HepG2 (cell line): ENCODE measurements around the gene ZBTB22. TPM values are rescaled to one million over a fixed set of nuclear protein-coding genes. Genes with fewer than 3 reads are reported as not detected.

Experiments used
- ATAC-seq: fragments of 200-7000 bp; cut with Tn5 transposase; 3 replicates; pipeline ENCODE4 v1.9.1; 2020; ENCODE audit warnings: mild to moderate bottlenecking, moderate library complexity
- BruUV-seq: library from RNA; stranded (reverse); fragments of 400-500 nt; replicated peaks from 2 replicates; lab custom pipeline; 2021; lab: Mats Ljungman, UMichigan
- CTCF ChIA-PET: fragments of 300-600 bp; formaldehyde crosslinking; extraction: SDS; loops from one replicate; lab custom pipeline; 2021; ENCODE audit warnings: low total read pairs, inconsistent platforms, low intra/inter-chr PET ratio; lab: Yijun Ruan, JAX
- POLR2A ChIA-PET: fragments of 350-600 bp; sonication (Branson Sonifier 250); formaldehyde crosslinking; loops from one replicate; lab custom pipeline; 2020; ENCODE audit warnings: antibody characterized with exemption, inconsistent platforms; lab: Yijun Ruan, JAX
- DNase-seq: peaks from one replicate; pipeline ENCODE4 v3.0.0-alpha.2; 2015; ENCODE audit warnings: low spot score
- FAIRE-seq: peaks from 3 replicates; lab custom pipeline; 2011; peaks lifted over from hg19 to GRCh38; lab: Jason Lieb, UNC
- H2AFZ ChIP-seq: one replicate; pipeline ENCODE4 v1.6.1; 2011; ENCODE audit warnings: low read length, inconsistent platforms
- H3K27ac ChIP-seq: fragments of 300-600 bp; 3 replicates; pipeline ENCODE4 v1.8.0; 2011; ENCODE audit warnings: mixed run types, mild to moderate bottlenecking, mixed read lengths, low read length, inconsistent platforms; ENCODE audit not compliant: insufficient read depth; ENCODE audit errors: extremely low read length
- H3K27me3 ChIP-seq, 2 experiments: fragments of 200-600 bp in 1 of 2; 2 replicates in 1 of 2; 3 replicates in 1 of 2; pipeline versions ENCODE4 v1.6.0 to v1.8.0; 2011; ENCODE audit warnings: low read length in 2 of 2, mild to moderate bottlenecking in 2 of 2, moderate library complexity in 2 of 2, inconsistent platforms in 1 of 2; ENCODE audit not compliant: insufficient read depth in 2 of 2, control insufficient read depth in 1 of 2
- H3K36me3 ChIP-seq, 2 experiments: fragments of 200-600 bp in 1 of 2; replicated peaks in 1 of 2; 2 replicates in 1 of 2; 3 replicates in 1 of 2; pipeline versions ENCODE4 v1.5.1 to v1.8.0; 2011; ENCODE audit warnings: low read length in 2 of 2, inconsistent platforms in 1 of 2; ENCODE audit not compliant: insufficient read depth in 2 of 2, control insufficient read depth in 1 of 2
- H3K4me1 ChIP-seq: 2 replicates; pipeline ENCODE4 v1.5.1; 2012; ENCODE audit warnings: low read length, inconsistent platforms; ENCODE audit not compliant: insufficient read depth
- H3K4me2 ChIP-seq: 2 replicates; pipeline ENCODE4 v1.6.0; 2011; ENCODE audit warnings: low read depth, low read length, inconsistent platforms
- H3K4me3 ChIP-seq, 3 experiments: fragments of 200-600 bp in 1 of 3; sonication (generic), shearing (Covaris generic) in 1 of 3; replicated peaks in 1 of 3; 2 replicates each; pipeline ENCODE4 v1.5.1; 2011 to 2016; ENCODE audit warnings: low read length in 3 of 3, inconsistent platforms in 2 of 3, low read depth in 2 of 3, mild to moderate bottlenecking in 2 of 3, control low read depth in 1 of 3, mixed read lengths in 1 of 3; ENCODE audit not compliant: insufficient read depth in 1 of 3
- H3K79me2 ChIP-seq: one replicate; pipeline ENCODE4 v1.6.1; 2011; ENCODE audit warnings: low read length, inconsistent platforms; ENCODE audit not compliant: insufficient read depth
- H3K9ac ChIP-seq: 2 replicates; pipeline ENCODE4 v1.6.0; 2011; ENCODE audit warnings: mild to moderate bottlenecking, low read depth, low read length, inconsistent platforms; ENCODE audit not compliant: insufficient read depth
- H3K9me3 ChIP-seq: 2 replicates; pipeline ENCODE4 v1.5.1; 2012; ENCODE audit warnings: mild to moderate bottlenecking, low read length
- H4K20me1 ChIP-seq: 2 replicates; pipeline ENCODE4 v1.6.0; 2011; ENCODE audit warnings: inconsistent platforms, mild to moderate bottlenecking, low read length, moderate library complexity; ENCODE audit not compliant: insufficient read depth
- CBFB ChIP-seq: sonication (generic); formaldehyde crosslinking; IDR thresholded peaks from 2 replicates; pipeline ENCODE4 v1.4.0; 2020; ENCODE audit warnings: missing genetic modification reagents
- CHCHD3 ChIP-seq: sonication (generic); formaldehyde crosslinking; IDR thresholded peaks from 2 replicates; pipeline ENCODE4 v1.8.0; 2022; ENCODE audit warnings: mild to moderate bottlenecking, missing genetic modification reagents, moderate library complexity
- EZH2 ChIP-seq: conservative IDR thresholded peaks from 2 replicates; pipeline ENCODE4 v1.6.1; 2012; ENCODE audit warnings: mild to moderate bottlenecking, low read depth, low read length, moderate library complexity
- HNF4A ChIP-seq: sonication (generic); formaldehyde crosslinking; IDR thresholded peaks from 2 replicates; pipeline ENCODE4 v1.4.0; 2020; ENCODE audit warnings: missing genetic modification reagents
- KAT8 ChIP-seq: IDR thresholded peaks from 2 replicates; pipeline ENCODE4 v1.6.1; 2016; ENCODE audit warnings: missing genetic modification reagents, missing compliant biosample characterization
- MYC ChIP-seq: sonication (generic); formaldehyde crosslinking; IDR thresholded peaks from 2 replicates; pipeline ENCODE4 v1.9.0; 2021; ENCODE audit warnings: missing genetic modification reagents, borderline replicate concordance
- ZBTB7A ChIP-seq: sonication (generic); formaldehyde crosslinking; IDR thresholded peaks from 2 replicates; pipeline ENCODE4 v1.8.0; 2022; ENCODE audit warnings: mild to moderate bottlenecking, missing genetic modification reagents
- ZFP62 ChIP-seq: sonication (generic); formaldehyde crosslinking; IDR thresholded peaks from 2 replicates; pipeline ENCODE4 v1.4.0; 2020; ENCODE audit warnings: missing genetic modification reagents
- ZFY ChIP-seq: sonication (generic); formaldehyde crosslinking; IDR thresholded peaks from 2 replicates; pipeline ENCODE4 v1.4.0; 2020; ENCODE audit warnings: missing genetic modification reagents
- ZNF253 ChIP-seq: sonication (generic); formaldehyde crosslinking; IDR thresholded peaks from 2 replicates; pipeline ENCODE4 v1.8.0; 2022; ENCODE audit warnings: mild to moderate bottlenecking, missing genetic modification reagents, borderline replicate concordance
- ZNF546 ChIP-seq: sonication (generic); formaldehyde crosslinking; conservative IDR thresholded peaks from 2 replicates; pipeline ENCODE4 v1.8.1; 2023; ENCODE audit warnings: mild to moderate bottlenecking, missing genetic modification reagents
- ZNF75D ChIP-seq: sonication (generic); formaldehyde crosslinking; IDR thresholded peaks from 2 replicates; pipeline ENCODE4 v1.8.1; 2023; ENCODE audit warnings: missing genetic modification reagents, mild to moderate bottlenecking, borderline replicate concordance
- ZNF788 ChIP-seq: sonication (generic); formaldehyde crosslinking; IDR thresholded peaks from 2 replicates; pipeline ENCODE4 v1.5.0; 2020; ENCODE audit warnings: mild to moderate bottlenecking, missing genetic modification reagents, borderline replicate concordance
- WGBS: methylation state at CpG from one replicate; pipeline ENCODE4 v1.1.6; 2017; ENCODE audit warnings: low lambda C conversion rate; 5-methylcytosine and 5-hydroxymethylcytosine counted together
- in situ Hi-C: cut with HindIII; loops from 2 replicates; pipeline ENCODE4 v1.10.0; 2017; ENCODE audit warnings: low pct_unique_long_range_greater_than_20kb; ENCODE audit not compliant: extremely low pct_ligation_motif_present
- intact Hi-C: fragments of 100-400 bp; cut with micrococcal nuclease; formaldehyde crosslinking; loops from one replicate; pipeline ENCODE4 v1.10.0; 2022; ENCODE audit not compliant: unreplicated experiment
- polyA plus RNA-seq, 8 experiments: library from polyadenylated mRNA; depleted of rRNA in 3 of 8; stranded (reverse) in 7 of 8; unstranded in 1 of 8; fragments of >200 nt; fragmentation: Illumina TruSeq in 4 of 8; extraction: Trizol in 4 of 8; gene quantifications; 2 replicates each; pipeline versions ENCODE4 v1.2.1 to v1.2.3, GENCODE V29; 2011 to 2016; ENCODE audit warnings: low read depth in 4 of 8, missing spikeins in 1 of 8, mixed read lengths in 1 of 8; ENCODE audit not compliant: insufficient read depth in 1 of 8
- total RNA-seq, 5 experiments: library from RNA; depleted of rRNA; stranded (reverse); fragments of >200 nt; fragmentation: Illumina TruSeq; extraction: Trizol; gene quantifications; 2 replicates each; pipeline ENCODE4 v1.2.3, GENCODE V29; 2016; ENCODE audit warnings: low read depth in 1 of 5
- TF ChIP-seq, protein P1 (sequence below): sonication (generic); formaldehyde crosslinking; IDR thresholded peaks from 2 replicates; pipeline ENCODE4 v1.5.1; 2020; ENCODE audit warnings: missing genetic modification reagents, mild to moderate bottlenecking, borderline replicate concordance
- TF ChIP-seq, protein P2 (sequence below): sonication (generic); formaldehyde crosslinking; IDR thresholded peaks from 2 replicates; pipeline ENCODE4 v1.5.0; 2020; ENCODE audit warnings: mild to moderate bottlenecking, missing genetic modification reagents
- TF ChIP-seq, protein P3 (sequence below): IDR thresholded peaks from 2 replicates; pipeline ENCODE4 v1.6.1; 2016; ENCODE audit warnings: low read depth, borderline replicate concordance

ZBTB22 gene
- total and polyA plus RNA-seq, 2 of the 13 experiments (the other 11 are each of a cell fraction or from before 2014, with no cell fraction given): 8.0 to 10.6 TPM

DNA sequence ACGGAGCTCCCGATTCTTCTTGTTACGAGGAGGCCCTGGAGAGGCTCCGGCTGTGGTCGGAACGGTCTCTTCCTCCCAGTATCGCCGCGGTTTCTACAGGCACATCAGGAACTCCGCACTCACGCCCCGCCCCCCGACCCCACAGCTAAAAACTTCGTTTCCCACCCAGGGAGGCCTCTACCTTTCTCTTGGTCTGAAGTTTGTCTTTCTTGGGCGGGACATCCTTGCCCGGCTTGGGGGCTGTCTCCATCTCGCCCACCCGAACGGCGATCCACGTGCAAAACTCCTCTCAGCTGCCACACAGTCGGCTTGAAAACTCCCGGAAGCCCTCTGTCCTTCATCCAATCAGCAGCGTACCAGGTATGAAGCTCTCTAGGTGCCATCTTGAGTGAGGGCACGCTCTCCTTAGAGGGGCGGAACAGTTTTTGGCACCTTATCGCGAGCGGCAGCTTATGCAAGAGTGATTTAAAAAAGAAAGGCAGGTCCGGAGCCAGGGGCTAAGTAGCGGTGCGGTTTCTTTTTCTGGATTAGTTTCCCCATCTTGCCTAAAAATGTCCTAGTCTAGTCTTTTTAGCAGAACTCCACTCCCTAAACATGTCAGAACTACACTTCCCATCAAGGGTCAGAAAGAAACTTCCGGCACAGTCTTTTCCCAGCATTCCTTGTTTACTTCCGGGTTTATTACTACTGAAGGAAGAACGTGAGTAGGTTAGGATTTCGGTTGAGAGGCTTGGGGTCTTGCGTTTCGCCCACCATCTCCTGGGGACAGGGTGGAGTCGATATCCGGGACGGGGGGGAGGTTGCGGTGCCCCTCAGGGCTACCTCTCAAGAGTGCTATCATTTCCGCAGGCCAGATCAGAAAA is 28.4 kb downstream of the ZBTB22 start, which contains the start of the genes PFDN6 and WDR46 (continued):
- TF ChIP-seq, protein P1, sequence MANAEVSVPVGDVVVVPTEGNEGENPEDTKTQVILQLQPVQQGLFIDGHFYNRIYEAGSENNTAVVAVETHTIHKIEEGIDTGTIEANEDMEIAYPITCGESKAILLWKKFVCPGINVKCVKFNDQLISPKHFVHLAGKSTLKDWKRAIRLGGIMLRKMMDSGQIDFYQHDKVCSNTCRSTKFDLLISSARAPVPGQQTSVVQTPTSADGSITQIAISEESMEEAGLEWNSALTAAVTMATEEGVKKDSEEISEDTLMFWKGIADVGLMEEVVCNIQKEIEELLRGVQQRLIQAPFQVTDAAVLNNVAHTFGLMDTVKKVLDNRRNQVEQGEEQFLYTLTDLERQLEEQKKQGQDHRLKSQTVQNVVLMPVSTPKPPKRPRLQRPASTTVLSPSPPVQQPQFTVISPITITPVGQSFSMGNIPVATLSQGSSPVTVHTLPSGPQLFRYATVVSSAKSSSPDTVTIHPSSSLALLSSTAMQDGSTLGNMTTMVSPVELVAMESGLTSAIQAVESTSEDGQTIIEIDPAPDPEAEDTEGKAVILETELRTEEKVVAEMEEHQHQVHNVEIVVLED: peak; percentile 72; the same call in 1 of the 2 replicates
- TF ChIP-seq ZNF546 (CRISPR knock-in tag) (peak; percentile 64; the same call in 1 of the 2 replicates), KAT8 (CRISPR knock-in tag) (peak; percentile 97)

DNA sequence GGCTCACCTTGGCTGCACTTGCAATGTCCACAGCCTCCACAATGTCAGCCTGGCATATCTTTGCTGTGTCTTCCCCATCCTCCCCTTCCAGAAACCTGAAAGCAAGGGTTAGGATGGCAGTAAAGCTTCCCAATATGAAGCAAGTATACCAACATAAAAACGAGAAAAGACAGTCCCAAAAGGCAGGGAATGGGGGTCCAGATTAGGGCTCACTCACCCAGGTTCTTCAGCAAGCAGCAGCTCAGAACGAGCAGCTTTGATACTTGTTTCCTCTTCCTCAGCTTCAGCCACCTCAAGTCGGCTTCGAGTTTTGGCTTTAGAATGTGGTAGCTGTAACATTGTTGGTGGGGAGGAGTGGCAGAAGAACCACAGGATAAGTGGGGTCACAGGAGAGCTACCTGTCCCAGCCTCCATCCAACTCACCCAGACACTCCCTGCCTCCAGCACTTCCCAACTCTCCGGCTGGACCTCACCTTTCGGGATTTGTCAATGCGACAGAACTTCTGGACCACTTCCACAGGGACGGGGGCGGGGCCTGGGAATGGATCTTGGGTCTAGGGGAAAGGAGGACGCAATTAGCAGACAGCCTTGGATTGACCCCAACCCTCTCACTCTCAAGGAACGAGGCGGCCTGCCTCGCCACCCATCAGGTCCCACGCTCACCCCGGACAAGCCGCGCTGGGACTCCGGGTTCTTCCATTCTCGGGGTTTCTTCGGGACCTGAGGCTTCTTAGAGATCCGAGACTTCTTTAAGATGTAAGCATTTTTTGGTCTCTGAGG is 29.2 kb downstream of the ZBTB22 start:
- DNase-seq (no peak), ATAC-seq (peak; percentile 2; the same call in 1 of the 3 replicates), FAIRE-seq (no peak)
- H3K9me3 ChIP-seq: no peaks in the 10 kb centered on the region
- H3K27me3 ChIP-seq: no peaks in the 10 kb centered on the region; a peak in 1 of 5 replicates
- WGBS: 8% methylated on average over 21 of the region's 21 CpGs
- ChIA-PET CTCF (interaction anchor here (1.2 kb wide), 1 partner anchor 10 kb away, joined by 3 read pairs; no protein-coding TSS in a partner anchor), POLR2A (interaction anchor here (1.1 to 3.4 kb wide), 13 partner anchors 9 to 317 kb away, joined by 3 to 41 read pairs (median 9); partner anchors contain the start of genes B3GALT4, HSD17B8, PHF1 and RGL2)
- BruUV-seq: TSS peak; percentile 76
- H2AFZ ChIP-seq: no peak overlapping the region
- peaks cover 22% of the 10 kb centered on the region for H3K4me1 ChIP-seq
- peak overlapping the region; percentile 56 for H3K27ac ChIP-seq
- intact Hi-C loops (no loop called here), in situ Hi-C loops (loop anchor here (25.0 kb wide), 1 partner anchor 124 kb away; the partner anchor contains the start of genes CUTA, PHF1 and SYNGAP1)
- peaks cover 27% of the 10 kb centered on the region for H3K79me2 ChIP-seq
- no peaks in the 10 kb centered on the region for H4K20me1 ChIP-seq
- H3K4me3 ChIP-seq: peak overlapping the region; percentile 73 to 96 (median 94)
- H3K4me2 ChIP-seq: peak overlapping the region; percentile 99
- H3K36me3 ChIP-seq: peaks cover 14 to 47% of the 10 kb centered on the region in 2 experiments
- peak overlapping the region; percentile 92 for H3K9ac ChIP-seq
- TF ChIP-seq CBFB (CRISPR knock-in tag) (no peak), CHCHD3 (peak; percentile 59; the same call in 1 of the 2 replicates), ZNF75D (CRISPR knock-in tag) (0 out of 2 replicates have a peak, but pooled peaks have one; percentile 32), EZH2 (no peak), ZBTB7A (no peak), ZNF788 (0 out of 2 replicates have a peak, but pooled peaks have one; percentile 34), MYC (no peak), ZFP62 (CRISPR knock-in tag) (no peak), HNF4A (no peak), ZNF253 (CRISPR knock-in tag) (peak; percentile 73; the same call in 1 of the 2 replicates), ZFY (CRISPR knock-in tag) (0 out of 2 replicates have a peak, but pooled peaks have one; percentile 27)
- TF ChIP-seq, protein P2, sequence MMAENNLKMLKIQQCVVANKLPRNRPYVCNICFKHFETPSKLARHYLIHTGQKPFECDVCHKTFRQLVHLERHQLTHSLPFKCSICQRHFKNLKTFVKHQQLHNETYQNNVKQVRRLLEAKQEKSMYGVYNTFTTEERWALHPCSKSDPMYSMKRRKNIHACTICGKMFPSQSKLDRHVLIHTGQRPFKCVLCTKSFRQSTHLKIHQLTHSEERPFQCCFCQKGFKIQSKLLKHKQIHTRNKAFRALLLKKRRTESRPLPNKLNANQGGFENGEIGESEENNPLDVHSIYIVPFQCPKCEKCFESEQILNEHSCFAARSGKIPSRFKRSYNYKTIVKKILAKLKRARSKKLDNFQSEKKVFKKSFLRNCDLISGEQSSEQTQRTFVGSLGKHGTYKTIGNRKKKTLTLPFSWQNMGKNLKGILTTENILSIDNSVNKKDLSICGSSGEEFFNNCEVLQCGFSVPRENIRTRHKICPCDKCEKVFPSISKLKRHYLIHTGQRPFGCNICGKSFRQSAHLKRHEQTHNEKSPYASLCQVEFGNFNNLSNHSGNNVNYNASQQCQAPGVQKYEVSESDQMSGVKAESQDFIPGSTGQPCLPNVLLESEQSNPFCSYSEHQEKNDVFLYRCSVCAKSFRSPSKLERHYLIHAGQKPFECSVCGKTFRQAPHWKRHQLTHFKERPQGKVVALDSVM: no peak
- TF ChIP-seq, protein P3, sequence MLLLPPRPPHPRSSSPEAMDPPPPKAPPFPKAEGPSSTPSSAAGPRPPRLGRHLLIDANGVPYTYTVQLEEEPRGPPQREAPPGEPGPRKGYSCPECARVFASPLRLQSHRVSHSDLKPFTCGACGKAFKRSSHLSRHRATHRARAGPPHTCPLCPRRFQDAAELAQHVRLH (CRISPR knock-in tag): no peak
